H9 (cell line): ENCODE data around the gene CENPC. TPM values are rescaled to one million over a fixed set of nuclear protein-coding genes. Genes with fewer than 3 reads are reported as not detected.

Source experiments
- DNase-seq: peaks from one replicate; pipeline ENCODE4 v3.0.0-alpha.2; 2017
- H2AFZ ChIP-seq: one replicate; pipeline ENCODE4 v1.6.1; 2013; ENCODE audit warnings: mild to moderate bottlenecking, low read length, control low read depth, moderate library complexity
- H2AK5ac ChIP-seq: 2 replicates; pipeline ENCODE4 v1.6.1; 2013; ENCODE audit warnings: low read length, control low read depth, mixed read lengths; ENCODE audit not compliant: insufficient read length
- H2BK120ac ChIP-seq: one replicate; pipeline ENCODE4 v1.6.1; 2013; ENCODE audit warnings: low read depth, mild to moderate bottlenecking, low read length, control low read depth, inconsistent platforms; ENCODE audit not compliant: poor library complexity, severe bottlenecking
- H2BK12ac ChIP-seq: 2 replicates; pipeline ENCODE4 v1.6.1; 2013; ENCODE audit warnings: low read length, control low read depth, mixed read lengths, low read depth; ENCODE audit not compliant: insufficient read length
- H2BK15ac ChIP-seq: 2 replicates; pipeline ENCODE4 v1.6.1; 2013; ENCODE audit warnings: low read depth, low read length, control low read depth
- H2BK20ac ChIP-seq: one replicate; pipeline ENCODE4 v1.6.1; 2013; ENCODE audit warnings: low read depth, mild to moderate bottlenecking, low read length, control low read depth, inconsistent platforms; ENCODE audit not compliant: poor library complexity, severe bottlenecking
- H2BK5ac ChIP-seq: 2 replicates; pipeline ENCODE4 v1.6.1; 2013; ENCODE audit warnings: low read length, control low read depth, mixed read lengths; ENCODE audit not compliant: insufficient read length
- H3K14ac ChIP-seq: 2 replicates; pipeline ENCODE4 v1.6.1; 2013; ENCODE audit warnings: low read length, control low read depth; ENCODE audit not compliant: insufficient read depth
- H3K18ac ChIP-seq: 2 replicates; pipeline ENCODE4 v1.6.1; 2013; ENCODE audit warnings: low read depth, mild to moderate bottlenecking, mixed read lengths, low read length, control low read depth; ENCODE audit not compliant: insufficient read length
- H3K23ac ChIP-seq: 2 replicates; pipeline ENCODE4 v1.6.1; 2013; ENCODE audit warnings: low read length, control low read depth, mixed read lengths, low read depth; ENCODE audit not compliant: insufficient read length
- H3K23me2 ChIP-seq: 2 replicates; pipeline ENCODE4 v1.6.1; 2013; ENCODE audit warnings: low read depth, mild to moderate bottlenecking, mixed read lengths, low read length, control low read depth; ENCODE audit not compliant: insufficient read length, poor library complexity, severe bottlenecking
- H3K27ac ChIP-seq: 2 replicates; pipeline ENCODE4 v1.5.1; 2013; ENCODE audit warnings: low read length, control low read depth, mixed read lengths, low read depth; ENCODE audit not compliant: insufficient read length
- H3K27me3 ChIP-seq: 2 replicates; pipeline ENCODE4 v1.6.1; 2013; ENCODE audit warnings: low read length, control low read depth, inconsistent platforms; ENCODE audit not compliant: insufficient read depth
- H3K4ac ChIP-seq: 2 replicates; pipeline ENCODE4 v1.6.1; 2013; ENCODE audit warnings: low read depth, mild to moderate bottlenecking, control low read depth, inconsistent platforms, low read length, moderate library complexity
- H3K4me1 ChIP-seq: 2 replicates; pipeline ENCODE4 v1.6.1; 2013; ENCODE audit warnings: low read length, control low read depth, inconsistent platforms; ENCODE audit not compliant: insufficient read depth
- H3K4me2 ChIP-seq: 2 replicates; pipeline ENCODE4 v1.6.1; 2013; ENCODE audit warnings: low read length, control low read depth, mixed read lengths; ENCODE audit not compliant: insufficient read length, insufficient read depth
- H3K56ac ChIP-seq: 2 replicates; pipeline ENCODE4 v1.6.1; 2013; ENCODE audit warnings: low read depth, mild to moderate bottlenecking, mixed read lengths, low read length, control low read depth; ENCODE audit not compliant: insufficient read length
- H3K79me1 ChIP-seq: 2 replicates; pipeline ENCODE4 v1.6.1; 2013; ENCODE audit warnings: low read depth, mild to moderate bottlenecking, moderate library complexity, low read length, control low read depth, inconsistent platforms; ENCODE audit not compliant: insufficient read depth, poor library complexity, severe bottlenecking
- H3K79me2 ChIP-seq: 2 replicates; pipeline ENCODE4 v1.6.1; 2013; ENCODE audit warnings: low read length, control low read depth, inconsistent platforms; ENCODE audit not compliant: insufficient read depth
- H3K9ac ChIP-seq: 2 replicates; pipeline ENCODE4 v1.6.1; 2013; ENCODE audit warnings: low read length, control low read depth, mixed read lengths; ENCODE audit not compliant: insufficient read length; ENCODE audit errors: extremely low read depth
- H3K9me3 ChIP-seq: one replicate; pipeline ENCODE4 v1.6.1; 2013; ENCODE audit warnings: low read depth, low read length, inconsistent platforms; ENCODE audit not compliant: control insufficient read depth
- H3T11ph ChIP-seq: one replicate; pipeline ENCODE4 v1.6.1; 2013; ENCODE audit warnings: mild to moderate bottlenecking, low read length, control low read depth, inconsistent platforms
- H4K20me1 ChIP-seq: one replicate; pipeline ENCODE4 v1.6.1; 2013; ENCODE audit not compliant: control insufficient read depth, insufficient read length, insufficient read depth
- H4K5ac ChIP-seq: 2 replicates; pipeline ENCODE4 v1.6.1; 2013; ENCODE audit warnings: low read depth, mild to moderate bottlenecking, mixed read lengths, low read length, control low read depth; ENCODE audit not compliant: insufficient read length
- H4K8ac ChIP-seq: replicated peaks from 2 replicates; pipeline ENCODE4 v1.6.1; 2013; ENCODE audit warnings: low read length, control low read depth, mixed read lengths, low read depth; ENCODE audit not compliant: insufficient read length
- H4K91ac ChIP-seq: 2 replicates; pipeline ENCODE4 v1.6.1; 2013; ENCODE audit warnings: low read depth, mild to moderate bottlenecking, moderate library complexity, mixed read lengths, low read length, control low read depth; ENCODE audit not compliant: insufficient read length
- H3K27ac Mint-ChIP-seq, 3 experiments: 2 replicates in 2 of 3; 3 replicates in 1 of 3; pipeline ENCODE4 v1.8.0; 2020 to 2021; ENCODE audit warnings: mixed read lengths in 3 of 3, mild to moderate bottlenecking in 1 of 3, moderate library complexity in 1 of 3
- H3K27me3 Mint-ChIP-seq: 2 replicates; pipeline ENCODE4 v1.8.0; 2021; ENCODE audit warnings: low read depth, mild to moderate bottlenecking, moderate library complexity, mixed read lengths
- H3K36me3 Mint-ChIP-seq, 3 experiments: 2 replicates in 2 of 3; 3 replicates in 1 of 3; pipeline ENCODE4 v1.8.0; 2020 to 2021; ENCODE audit warnings: low read depth in 3 of 3, mixed read lengths in 3 of 3; ENCODE audit not compliant: insufficient read depth in 1 of 3
- H3K4me1 Mint-ChIP-seq, 2 experiments: 2 replicates each; pipeline ENCODE4 v1.8.0; 2020; ENCODE audit warnings: mixed read lengths in 2 of 2
- H3K4me3 Mint-ChIP-seq, 2 experiments: 2 replicates in 1 of 2; 3 replicates in 1 of 2; pipeline ENCODE4 v1.8.0; 2020 to 2021; ENCODE audit warnings: mild to moderate bottlenecking in 2 of 2, mixed read lengths in 2 of 2, moderate library complexity in 1 of 2
- H3K9me3 Mint-ChIP-seq, 2 experiments: 2 replicates in 1 of 2; 3 replicates in 1 of 2; pipeline ENCODE4 v1.8.0; 2020; ENCODE audit warnings: mild to moderate bottlenecking in 2 of 2, mixed read lengths in 2 of 2, moderate library complexity in 1 of 2
- CTCF ChIP-seq: fragments of 200-600 bp; sonication (generic); conservative IDR thresholded peaks from 3 replicates; pipeline ENCODE4 v1.8.0; 2021; ENCODE audit warnings: antibody characterized with exemption, mild to moderate bottlenecking
- WGBS: extraction: QIAGEN DNeasy Blood & Tissue Kit; methylation state at CpG from one replicate; pipeline ENCODE4 v1.1.7; 2013; ENCODE audit warnings: missing lambda C conversion rate, low lambda C conversion rate, mixed read lengths; ENCODE audit not compliant: insufficient read length; ENCODE audit errors: extremely low coverage; 5-methylcytosine and 5-hydroxymethylcytosine counted together
- total RNA-seq: library from RNA; stranded (reverse); gene quantifications from 2 replicates; pipeline ENCODE4 v1.2.1, GENCODE V29; 2021

The CENPC gene
- total RNA-seq, 1 experiment from 2014 or later, result 18.8 TPM

- H3K36me3 Mint-ChIP-seq, result peaks cover 8 to 15% (median 11%) of the 10 kb centered on the region in 3 experiments; a peak in 6 of 7 replicates
- H3K4me1 ChIP-seq, result no peaks in the 10 kb centered on the region
- H3K27ac Mint-ChIP-seq, result no peak overlapping the region
Observed at GRCh38 chr4:67436742-67437141, 108.6 kb downstream of the CENPC start.

More at GRCh38 chr4:67436742-67437141, 108.6 kb downstream of the CENPC start:
- peaks cover 0 to 7% of the 10 kb centered on the region in 2 experiments; a peak in 2 of 4 replicates for H3K4me1 Mint-ChIP-seq
- no peak overlapping the region for H2BK12ac ChIP-seq
- no peak overlapping the region for H3T11ph ChIP-seq
- no peak overlapping the region for H4K91ac ChIP-seq
- no peaks in the 10 kb centered on the region for H3K9me3 ChIP-seq
- no peaks in the 10 kb centered on the region for H4K20me1 ChIP-seq
- H3K79me1 ChIP-seq, result no peaks in the 10 kb centered on the region
- no peak overlapping the region for H3K4ac ChIP-seq
- H3K9me3 Mint-ChIP-seq, result no peaks in the 10 kb centered on the region
- no peak overlapping the region for H4K5ac ChIP-seq
- WGBS, result no CpG with 5 or more reads among the region's 2 CpGs
- H3K9ac ChIP-seq, result no peak overlapping the region
- H3K23me2 ChIP-seq, result no peaks in the 10 kb centered on the region
- H3K56ac ChIP-seq, result no peak overlapping the region
- no peak overlapping the region for H4K8ac ChIP-seq
- H3K4me3 Mint-ChIP-seq, result no peak overlapping the region
- H3K14ac ChIP-seq, result no peak overlapping the region
- no peak overlapping the region for H2AK5ac ChIP-seq
- H3K79me2 ChIP-seq, result no peaks in the 10 kb centered on the region
- no peaks in the 10 kb centered on the region for H3K27me3 Mint-ChIP-seq
- TF ChIP-seq CTCF, result no peak
- no peak for DNase-seq
- no peaks in the 10 kb centered on the region for H3K27me3 ChIP-seq
- H2BK120ac ChIP-seq, result no peak overlapping the region
- no peak overlapping the region for H2BK5ac ChIP-seq
- H3K18ac ChIP-seq, result no peak overlapping the region
- H2BK20ac ChIP-seq, result no peak overlapping the region
- no peak overlapping the region for H3K4me2 ChIP-seq
- no peak overlapping the region for H2AFZ ChIP-seq
- H3K27ac ChIP-seq, result no peak overlapping the region
- no peak overlapping the region for H2BK15ac ChIP-seq
- H3K23ac ChIP-seq, result no peak overlapping the region
